ENCODE results near the gene MAPKAPK5. TPM values are rescaled to one million over a fixed set of nuclear protein-coding genes. Genes with fewer than 3 reads are reported as not detected.

MAPKAPK5 gene
- total and polyA plus RNA-seq, 4 donors, result 10.9 to 26.3 (median 12.6) TPM

GRCh38 chr12:111807232-111807631 is 34.8 kb upstream of the MAPKAPK5 start:
- Histone ChIP-seq H3K4me1 (ENCODE audit: control insufficient read depth in 4 of 4, insufficient read depth in 4 of 4, low read length in 3 of 4) (peaks cover 0 to 6% (median 2%) of the 10 kb centered on the region in 4 donors), H3K4me3 (ENCODE audit: low read depth in 1 of 3, low read length in 3 of 3) (no peak overlapping the region), H3K9ac (ENCODE audit: low read depth in 1 of 2, low read length in 2 of 2) (no peak overlapping the region), H3K27ac (ENCODE audit: low read depth in 1 of 2, low read length in 2 of 2) (peak overlapping the region; percentile 69 to 76), H3K27me3 (ENCODE audit: control insufficient read depth in 4 of 4, insufficient read depth in 4 of 4, low read length in 3 of 4) (no peaks in the 10 kb centered on the region), H3K36me3 (ENCODE audit: control insufficient read depth in 4 of 4, insufficient read depth in 3 of 4, low read depth in 1 of 4, low read length in 3 of 4) (peaks cover 17 to 61% (median 51%) of the 10 kb centered on the region in 4 donors), H3K9me3 (ENCODE audit: control insufficient read depth in 4 of 4, low read length in 3 of 4) (no peaks in the 10 kb centered on the region)
- TF ChIP-seq GABPA (IDR thresholded peaks at IDR 0.05 in 1 of 2, conservative IDR thresholded peaks at IDR 0.05 in 1 of 2) (no peak), ZBTB33 (IDR thresholded peaks at IDR 0.05) (peak; percentile 53), TAF1 (conservative IDR thresholded peaks at IDR 0.05) (no peak), HNF4A (conservative IDR thresholded peaks at IDR 0.05) (peak; percentile 81 to 95), MAX (IDR thresholded peaks at IDR 0.05) (peak; percentile 72), FOXA1 (IDR thresholded peaks at IDR 0.05) (peak; percentile 81), REST (IDR thresholded peaks at IDR 0.05) (peak; percentile 28), NR2F2 (IDR thresholded peaks at IDR 0.05) (no peak), SP1 (IDR thresholded peaks at IDR 0.05) (peak; percentile 46), RAD21 (IDR thresholded peaks at IDR 0.05) (peak; percentile 8 to 41), FOXA2 (IDR thresholded peaks at IDR 0.05) (peak; percentile 81), HNF4G (IDR thresholded peaks at IDR 0.05) (peak; percentile 39), EGR1 (IDR thresholded peaks at IDR 0.05; ENCODE audit: low read depth in 2 of 2) (peak in 1 of 2 donors; percentile 69), YY1 (IDR thresholded peaks at IDR 0.05) (peak; percentile 78), ATF3 (IDR thresholded peaks at IDR 0.05) (no peak), RXRA (IDR thresholded peaks at IDR 0.05) (peak; percentile 30 to 89), JUND (IDR thresholded peaks at IDR 0.05) (peak in 1 of 2 donors; percentile 81), CTCF (IDR thresholded peaks at IDR 0.05; ENCODE audit: low read depth, low read length, missing input control) (no peak)
- WGBS, result 54% methylated on average over 7 of the region's 7 CpGs
- no peak for DNase-seq (ENCODE audit: low spot score)
